ENCODE data around the gene LRMDA. TPM values are rescaled to one million over a fixed set of nuclear protein-coding genes. Genes with fewer than 3 reads are reported as not detected.

LRMDA gene
- total and polyA plus RNA-seq, 2 of the 4 experiments (the other 2 are of a cell fraction), result 0.07 TPM; not detected in 1

DNA sequence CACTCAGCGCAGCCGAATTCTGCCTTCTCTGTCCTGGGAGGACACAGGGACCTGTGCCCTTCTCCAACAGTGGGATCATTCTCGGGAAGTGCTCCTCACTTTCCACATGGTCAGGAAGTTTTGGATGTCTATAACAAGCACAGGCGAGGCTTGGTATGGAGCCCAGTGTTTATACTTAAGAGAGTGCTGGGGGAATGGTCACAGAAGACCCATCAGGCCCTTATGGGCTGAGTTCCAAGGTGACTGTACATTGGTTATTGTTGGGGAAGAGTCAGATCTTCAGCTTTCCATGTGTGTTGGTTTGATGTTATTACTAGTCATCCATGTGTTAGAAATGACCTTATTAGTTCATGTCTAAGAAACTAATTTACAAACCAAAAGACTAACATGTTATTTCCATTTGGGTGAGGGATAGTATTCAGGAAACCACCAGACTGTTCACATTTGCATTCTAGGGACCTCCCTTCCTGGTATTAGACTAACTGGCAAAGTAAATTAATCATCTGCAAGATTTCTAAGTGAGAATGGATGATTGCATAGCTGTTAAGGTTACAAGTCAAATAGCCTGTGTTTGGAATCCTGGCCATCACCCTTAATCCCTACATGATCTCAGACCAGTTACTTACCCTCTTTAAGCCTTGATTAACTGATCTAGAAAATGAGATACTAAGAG is 834.2 kb downstream of the LRMDA start:
- Histone ChIP-seq H2BK120ac (ENCODE audit: low read depth, low read length) (no peak overlapping the region), H2AK5ac (ENCODE audit: low read depth, low read length) (no peak overlapping the region), H2BK5ac (ENCODE audit: low read depth, low read length, poor library complexity, severe bottlenecking) (no peak overlapping the region), H4K91ac (ENCODE audit: insufficient read depth, low read depth, low read length) (no peak overlapping the region), H2BK20ac (ENCODE audit: low read depth, low read length) (no peak overlapping the region), H3K9me3 (ENCODE audit: control insufficient read depth, insufficient read depth, low read length) (peaks cover 2% of the 10 kb centered on the region), H3K14ac (replicated peaks; ENCODE audit: low read depth, low read length) (no peak overlapping the region), H3K4me1 (ENCODE audit: control insufficient read depth, insufficient read depth, low read length) (no peaks in the 10 kb centered on the region), H3K4ac (ENCODE audit: low read depth, low read length) (no peak overlapping the region), H3K9ac (ENCODE audit: low read depth, low read length) (no peak overlapping the region), H3K56ac (ENCODE audit: extremely low read depth, insufficient read depth, low read length) (no peak overlapping the region), H4K8ac (ENCODE audit: low read depth in 2 of 2, low read length in 2 of 2) (no peak overlapping the region), H3K27me3 (ENCODE audit: control insufficient read depth, insufficient read depth, low read length) (no peaks in the 10 kb centered on the region), H3K23ac (ENCODE audit: low read depth, low read length) (no peak overlapping the region), H3K79me1 (ENCODE audit: low read depth in 1 of 2, low read length in 2 of 2) (no peaks in the 10 kb centered on the region), H3K27ac (ENCODE audit: insufficient read depth, low read length) (no peak overlapping the region), H2BK15ac (ENCODE audit: low read depth, low read length) (no peak overlapping the region), H3K36me3 (ENCODE audit: control insufficient read depth, insufficient read depth, low read length) (no peaks in the 10 kb centered on the region), H4K5ac (ENCODE audit: low read depth, low read length) (no peak overlapping the region), H3K18ac (ENCODE audit: low read depth, low read length) (no peak overlapping the region), H3K4me2 (ENCODE audit: low read depth, low read length) (no peak overlapping the region), H3K4me3 (ENCODE audit: insufficient read depth, low read depth, low read length) (no peak overlapping the region), H2AK9ac (replicated peaks; ENCODE audit: low read depth, low read length, poor library complexity) (no peak overlapping the region), H2AFZ (replicated peaks; ENCODE audit: low read length, poor library complexity) (no peak overlapping the region), H3K9me1 (ENCODE audit: insufficient read depth, low read length) (no peaks in the 10 kb centered on the region), H4K20me1 (ENCODE audit: insufficient read depth, low read length) (no peaks in the 10 kb centered on the region)
- dilution Hi-C loops (cut with HindIII; ENCODE audit: low sequenced_read_pairs, unreplicated experiment), result no loop called here
- in situ Hi-C loops (cut with MboI; ENCODE audit: low sequenced_read_pairs), result no loop called here
- DNase-seq (no peak), ATAC-seq (ENCODE audit: low read depth) (no peak)
- 50% methylated on average over 1 of the region's 4 CpGs; no CpG with 5 or more reads in 1 of the 2 experiments for WGBS, 2 experiments (ENCODE audit: extremely low coverage in 2 of 2, insufficient read length in 1 of 2)
- intact Hi-C loops (cut with micrococcal nuclease), result no loop called here
- ChIA-PET CTCF (no interaction called here), POLR2A (ENCODE audit: unreplicated experiment) (no interaction called here)
- no peak for TF ChIP-seq POLR2A (IDR thresholded peaks at IDR 0.05; ENCODE audit: low read depth, low read length)
- no peak for TF ChIP-seq RFX5 (IDR thresholded peaks at IDR 0.05; ENCODE audit: low read depth, low read length)
- TF ChIP-seq, protein P1, sequence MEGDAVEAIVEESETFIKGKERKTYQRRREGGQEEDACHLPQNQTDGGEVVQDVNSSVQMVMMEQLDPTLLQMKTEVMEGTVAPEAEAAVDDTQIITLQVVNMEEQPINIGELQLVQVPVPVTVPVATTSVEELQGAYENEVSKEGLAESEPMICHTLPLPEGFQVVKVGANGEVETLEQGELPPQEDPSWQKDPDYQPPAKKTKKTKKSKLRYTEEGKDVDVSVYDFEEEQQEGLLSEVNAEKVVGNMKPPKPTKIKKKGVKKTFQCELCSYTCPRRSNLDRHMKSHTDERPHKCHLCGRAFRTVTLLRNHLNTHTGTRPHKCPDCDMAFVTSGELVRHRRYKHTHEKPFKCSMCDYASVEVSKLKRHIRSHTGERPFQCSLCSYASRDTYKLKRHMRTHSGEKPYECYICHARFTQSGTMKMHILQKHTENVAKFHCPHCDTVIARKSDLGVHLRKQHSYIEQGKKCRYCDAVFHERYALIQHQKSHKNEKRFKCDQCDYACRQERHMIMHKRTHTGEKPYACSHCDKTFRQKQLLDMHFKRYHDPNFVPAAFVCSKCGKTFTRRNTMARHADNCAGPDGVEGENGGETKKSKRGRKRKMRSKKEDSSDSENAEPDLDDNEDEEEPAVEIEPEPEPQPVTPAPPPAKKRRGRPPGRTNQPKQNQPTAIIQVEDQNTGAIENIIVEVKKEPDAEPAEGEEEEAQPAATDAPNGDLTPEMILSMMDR (conservative IDR thresholded peaks at IDR 0.05; ENCODE audit: low read depth, low read length), result no peak
- no peak for TF ChIP-seq SMC3 (IDR thresholded peaks at IDR 0.05; ENCODE audit: low read depth, low read length)
- TF ChIP-seq MAZ (IDR thresholded peaks at IDR 0.05; ENCODE audit: borderline replicate concordance, low read depth, low read length), result no peak
- no peak for TF ChIP-seq MAFK (IDR thresholded peaks at IDR 0.05; ENCODE audit: low read depth, low read length)
- no peak for TF ChIP-seq MXI1 (IDR thresholded peaks at IDR 0.05; ENCODE audit: borderline replicate concordance, low read depth, low read length)
- TF ChIP-seq RAD21 (IDR thresholded peaks at IDR 0.05; ENCODE audit: low read length), result no peak
- no peak for TF ChIP-seq FOS (IDR thresholded peaks at IDR 0.05; ENCODE audit: low read depth, low read length)
- TF ChIP-seq RCOR1 (IDR thresholded peaks at IDR 0.05; ENCODE audit: insufficient replicate concordance, low read length), result no peak
- BruUV-seq (replicated peaks), result no TSS peak

All from IMR-90 (cell line).